HG03135 (cell line): Measurements from ENCODE around the gene MALRD1.
"Not testable (repeated sequence)": the region's sequence is repeated elsewhere in the genome, so short reads cannot be mapped to it uniquely, and the experiment has no call there.

Experiments
- ATAC-seq: cut with Tn5 transposase; IDR thresholded peaks from one replicate; pipeline ENCODE4 v1.9.1; 2021; ENCODE audit warnings: mild to moderate bottlenecking, moderate library complexity; ENCODE audit not compliant: unreplicated experiment

MALRD1 gene

GRCh38 chr10:19750972-19751371, 702.4 kb downstream of the MALRD1 start:
- no peak for ATAC-seq

- no peak for ATAC-seq
Observed at GRCh38 chr10:19756919-19757318, 708.3 kb downstream of the MALRD1 start.

GRCh38 chr10:19762026-19762425, 713.4 kb downstream of the MALRD1 start:
- ATAC-seq, result no peak

- ATAC-seq, result no peak
Observed at GRCh38 chr10:19764111-19764510, 715.5 kb downstream of the MALRD1 start.

- ATAC-seq, result no peak
Observed at GRCh38 chr10:19767876-19768275, 719.3 kb downstream of the MALRD1 start.

GRCh38 chr10:19769826-19770225, 721.2 kb downstream of the MALRD1 start:
- ATAC-seq, result not testable (repeated sequence)

GRCh38 chr10:19772972-19773371, 724.4 kb downstream of the MALRD1 start:
- no peak for ATAC-seq

GRCh38 chr10:19775296-19775695, 726.7 kb downstream of the MALRD1 start:
- no peak for ATAC-seq

- no peak for ATAC-seq
Observed at GRCh38 chr10:19777806-19778205, 729.2 kb downstream of the MALRD1 start.

GRCh38 chr10:19778996-19779395, 730.4 kb downstream of the MALRD1 start:
- no peak for ATAC-seq

- no peak for ATAC-seq
Observed at GRCh38 chr10:19782430-19783089, 734.0 kb downstream of the MALRD1 start.

GRCh38 chr10:19783721-19784120, 735.1 kb downstream of the MALRD1 start:
- ATAC-seq, result no peak
